Activated gamma-delta T cell (primary cell): ENCODE data around the gene RHAG.
"Not testable (repeated sequence)": the region's sequence is repeated elsewhere in the genome, so short reads cannot be mapped to it uniquely, and the experiment has no call there.

Source experiments
- DNase-seq: peaks from one replicate; lab custom pipeline; 2025; lab: John Stamatoyannopoulos, UW

RHAG gene

DNA sequence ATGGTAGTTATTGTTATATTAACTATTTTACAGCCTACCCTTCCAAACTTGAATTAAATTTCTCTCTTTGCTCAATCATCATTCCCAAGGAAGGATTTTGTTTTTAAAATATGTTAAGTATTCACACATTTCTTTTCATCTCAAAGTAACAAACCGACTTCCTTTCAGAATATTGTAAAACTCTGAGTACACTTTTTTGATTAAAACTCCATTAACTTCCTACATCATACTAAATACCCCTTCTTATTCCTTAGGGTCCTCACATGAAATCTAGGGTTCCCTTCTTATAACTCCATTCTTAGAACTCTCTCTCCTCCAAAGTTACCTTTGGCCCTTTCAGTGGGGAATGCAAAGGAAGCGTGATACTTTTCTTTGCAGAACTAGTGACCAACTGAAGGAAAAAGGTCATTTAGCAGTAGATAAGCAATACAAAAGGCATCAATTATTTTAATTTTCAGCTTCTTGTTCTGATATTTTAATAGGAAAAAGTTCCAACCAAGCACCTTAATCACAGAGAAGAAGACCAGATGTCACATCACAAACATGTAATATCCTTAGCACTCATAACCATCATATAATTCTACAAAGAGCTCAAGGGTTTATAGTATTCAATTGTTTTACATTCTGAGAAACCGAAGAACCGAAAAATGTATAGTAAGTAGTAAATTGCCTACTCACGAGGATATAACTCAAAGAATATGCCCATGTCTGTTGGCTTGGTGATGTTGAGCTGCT is 494 bp downstream of the RHAG start:
- DNase-seq: no peak

DNA sequence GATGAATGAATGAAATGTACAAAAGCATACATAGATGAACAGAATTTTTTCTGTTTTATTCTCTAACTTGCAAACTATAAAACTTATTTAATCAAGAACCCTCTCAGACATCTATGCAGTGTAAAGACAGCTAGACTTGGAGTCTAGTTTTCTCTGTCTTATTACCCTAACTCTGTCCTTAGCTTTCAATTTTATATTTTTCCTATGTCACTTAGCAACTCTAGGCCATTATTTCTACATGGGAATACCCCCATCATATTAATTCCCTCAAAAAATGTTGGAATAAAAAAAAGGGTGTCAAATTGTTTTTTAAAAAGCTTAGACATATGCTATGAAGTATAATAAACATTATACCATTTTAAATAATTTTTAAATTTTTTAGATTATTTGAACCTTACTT is 1.2 kb downstream of the RHAG start:
- no peak for DNase-seq

- DNase-seq: no peak
Observed at GRCh38 chr6:49634836-49635218, 1.8 kb downstream of the RHAG start.

GRCh38 chr6:49634092-49634835 is 2.4 kb downstream of the RHAG start:
- no peak for DNase-seq

GRCh38 chr6:49633541-49633940 is 3.1 kb downstream of the RHAG start:
- no peak for DNase-seq

- no peak for DNase-seq
Observed at GRCh38 chr6:49632727-49633126, 3.9 kb downstream of the RHAG start.

GRCh38 chr6:49629485-49630088 is 7.1 kb downstream of the RHAG start:
- not testable (repeated sequence) for DNase-seq

GRCh38 chr6:49626811-49627210 is 9.8 kb downstream of the RHAG start:
- DNase-seq: no peak

DNA sequence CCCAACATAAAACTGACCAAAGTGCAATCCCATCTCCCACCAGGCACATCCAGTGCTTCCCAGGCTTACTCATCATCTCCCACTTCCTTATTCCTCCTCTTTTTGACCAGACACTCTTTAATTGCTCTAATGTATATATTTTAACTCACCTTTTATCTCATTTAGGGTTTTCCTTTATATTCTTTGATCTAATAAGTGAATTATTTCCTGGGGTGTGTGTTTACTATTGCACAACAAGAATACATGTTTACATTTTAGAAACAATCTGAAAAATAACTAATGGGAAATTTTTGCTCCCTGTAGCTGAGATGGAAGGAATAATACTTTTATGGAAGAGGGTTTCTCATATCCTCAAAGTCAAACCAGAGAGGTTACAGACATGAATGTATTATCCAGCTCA is 18.4 kb downstream of the RHAG start:
- DNase-seq: no peak

GRCh38 chr6:49614144-49614543 is 22.5 kb downstream of the RHAG start:
- not testable (repeated sequence) for DNase-seq

DNA sequence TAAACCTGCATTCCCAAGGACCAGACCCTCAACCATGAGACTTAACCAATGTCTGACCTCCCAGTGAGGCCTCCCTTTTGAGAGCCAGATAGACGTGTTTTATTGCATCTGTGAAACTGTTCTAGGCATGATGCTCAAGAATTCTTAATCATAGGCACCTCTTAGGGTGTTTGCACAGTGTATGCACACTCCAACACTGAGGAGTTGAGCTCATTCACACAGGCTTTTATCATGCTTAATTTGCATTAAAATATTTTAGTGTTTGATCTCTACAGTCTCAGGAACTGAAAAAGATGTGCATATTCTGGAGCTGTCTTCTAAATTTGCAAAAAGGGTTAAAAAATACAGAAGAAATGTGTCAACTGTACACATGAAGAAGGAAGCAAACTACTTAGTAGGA is 27.4 kb downstream of the RHAG start:
- DNase-seq: no peak

DNA sequence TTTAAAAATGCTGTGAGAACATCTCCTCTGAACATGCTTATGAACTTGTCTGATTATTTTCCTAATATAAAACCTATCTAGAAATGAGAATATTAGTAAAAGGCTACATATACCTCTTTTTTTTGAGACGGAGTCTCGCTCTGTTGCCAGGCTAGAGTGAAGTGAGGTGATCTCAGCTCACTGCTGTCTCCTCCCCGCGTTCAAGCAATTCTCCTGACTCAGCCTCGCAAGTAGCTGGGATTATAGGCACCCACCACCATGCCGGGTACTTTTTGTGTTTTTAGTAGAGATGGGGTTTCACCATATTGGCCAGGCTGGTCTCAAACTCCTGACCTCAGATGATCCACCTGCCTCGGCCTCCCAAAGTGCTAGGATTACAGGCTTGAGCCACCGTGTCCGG is 28.4 kb downstream of the RHAG start:
- DNase-seq: not testable (repeated sequence)

DNA sequence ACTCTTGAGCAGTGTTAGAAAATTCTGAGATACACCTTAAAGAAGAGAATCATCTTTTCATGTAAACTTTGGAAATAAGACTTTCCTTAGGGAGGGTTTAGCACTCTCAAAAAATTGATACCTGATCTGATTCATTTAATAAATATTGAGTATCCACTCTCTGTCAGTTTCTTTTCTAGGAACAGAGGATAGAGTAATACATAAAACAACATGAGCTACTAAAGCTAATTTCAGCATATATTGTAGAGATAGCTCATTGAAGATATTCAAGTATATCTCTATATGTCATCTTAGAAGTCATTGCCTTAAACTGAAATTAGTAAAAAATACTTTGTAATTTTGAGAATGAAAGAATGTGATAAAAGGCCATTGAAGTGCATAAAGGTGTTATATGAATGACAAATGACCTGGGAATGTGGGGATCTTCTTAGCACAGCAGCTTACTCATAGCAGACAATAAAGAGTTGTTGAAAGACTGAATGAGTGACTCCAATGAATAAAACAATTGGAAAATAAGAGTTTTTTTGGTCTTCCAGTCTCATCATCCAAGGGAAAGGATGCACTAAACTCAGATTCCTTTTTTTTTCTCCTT is 29.2 kb downstream of the RHAG start:
- DNase-seq: no peak

DNA sequence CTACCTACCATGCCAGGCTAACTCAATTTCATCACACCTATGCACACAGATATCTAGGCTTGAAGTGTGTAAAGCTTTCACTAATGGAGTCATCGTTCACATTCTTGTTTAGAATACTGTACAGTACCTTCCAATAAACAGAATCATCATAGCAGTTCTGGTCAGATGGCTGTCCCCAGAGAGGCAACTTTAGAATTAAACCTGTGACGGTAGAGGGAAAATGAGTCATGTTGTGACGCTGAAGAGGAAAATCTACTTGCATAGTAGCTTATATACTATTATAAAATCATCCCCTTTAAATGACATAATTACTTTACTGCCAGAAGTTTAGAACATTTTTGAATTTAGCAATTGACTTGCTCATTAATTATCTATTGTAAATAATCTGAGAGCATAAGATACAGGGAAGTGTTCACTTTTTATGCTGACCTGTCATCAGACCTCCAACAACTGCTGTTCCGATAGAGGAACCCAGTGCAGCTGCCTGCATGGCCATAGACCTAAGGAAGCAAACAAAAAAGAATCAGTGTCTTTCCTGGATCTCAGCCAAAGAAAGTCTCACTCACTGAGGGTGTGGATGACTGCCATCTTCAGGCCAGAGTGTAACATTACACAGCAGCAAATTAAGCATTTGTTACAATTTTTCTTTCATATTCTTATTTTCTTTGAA is 29.8 kb downstream of the RHAG start:
- no peak for DNase-seq

GRCh38 chr6:49604080-49604479 is 32.6 kb downstream of the RHAG start:
- DNase-seq: not testable (repeated sequence)

- not testable (repeated sequence) for DNase-seq
Observed at GRCh38 chr6:49587262-49587661, 49.4 kb downstream of the RHAG start.

- DNase-seq: no peak
Observed at GRCh38 chr6:49582529-49582928, 54.1 kb downstream of the RHAG start.

DNA sequence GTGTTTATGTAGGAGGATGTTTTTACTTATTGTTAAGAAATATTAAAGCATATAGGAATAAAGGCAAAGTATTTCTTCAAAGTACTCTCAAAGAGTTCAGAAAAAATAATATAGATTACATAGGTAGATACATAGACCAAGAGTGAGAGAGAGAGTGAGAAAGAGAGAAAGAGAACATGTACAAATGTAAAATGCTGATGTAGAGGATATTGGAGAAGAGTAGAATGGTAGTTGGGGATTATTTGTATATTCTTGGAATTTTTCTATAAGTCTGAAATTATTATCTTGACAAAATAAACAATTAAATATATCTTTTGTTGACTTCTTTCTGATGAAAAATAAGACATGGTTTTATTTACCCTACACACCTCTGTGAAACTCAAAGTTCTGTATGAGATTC is 57.0 kb downstream of the RHAG start:
- DNase-seq: no peak

DNA sequence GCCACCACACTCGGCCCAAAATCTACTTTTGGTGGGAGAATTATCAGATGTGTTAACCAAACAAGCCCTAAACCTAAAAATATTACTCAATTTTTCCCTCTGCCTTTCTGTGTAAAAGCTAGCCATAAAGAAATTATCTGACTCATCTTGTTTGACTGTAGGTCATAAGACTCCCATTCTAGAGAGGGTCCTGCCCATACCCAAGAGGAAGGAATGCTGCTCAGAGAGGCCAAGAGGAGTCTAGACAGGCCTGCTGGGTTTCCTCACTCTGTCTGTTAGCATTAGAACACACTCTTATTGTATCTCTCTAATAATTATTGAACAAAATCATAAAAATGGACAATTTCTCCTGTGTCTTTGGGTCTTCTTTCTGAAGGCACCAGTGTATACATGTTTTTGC is 60.0 kb downstream of the RHAG start:
- DNase-seq: no peak

DNA sequence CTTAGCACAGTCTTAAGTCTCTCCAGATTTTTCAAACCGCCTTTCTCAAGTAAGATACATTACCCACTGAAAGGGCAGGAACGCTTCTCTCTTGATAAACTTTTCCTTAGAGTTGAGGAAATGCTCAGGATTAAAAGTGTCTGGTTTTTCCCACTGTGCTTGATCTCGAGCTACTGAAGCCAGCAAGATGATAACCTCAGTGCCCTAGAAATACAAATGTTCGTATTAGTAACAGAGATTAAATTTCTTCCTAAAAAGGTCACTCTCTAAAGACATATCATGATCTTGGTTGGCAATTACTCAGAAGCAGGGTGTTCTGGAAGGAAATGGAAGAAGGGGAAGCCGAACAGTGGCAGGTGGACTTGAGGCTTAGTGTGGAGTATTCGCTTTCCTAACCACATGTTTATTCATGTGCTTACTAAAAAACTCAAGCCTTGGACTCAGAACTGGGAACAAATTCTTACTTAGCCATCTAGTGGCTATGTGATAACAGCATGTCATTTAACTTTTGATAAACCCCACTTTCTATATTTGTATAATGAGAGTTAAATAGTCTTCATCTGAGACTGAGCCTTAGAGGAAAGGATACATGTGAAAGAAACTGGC is 66.1 kb downstream of the RHAG start:
- DNase-seq: no peak

GRCh38 chr6:49565855-49566254 is 70.8 kb downstream of the RHAG start:
- no peak for DNase-seq

DNA sequence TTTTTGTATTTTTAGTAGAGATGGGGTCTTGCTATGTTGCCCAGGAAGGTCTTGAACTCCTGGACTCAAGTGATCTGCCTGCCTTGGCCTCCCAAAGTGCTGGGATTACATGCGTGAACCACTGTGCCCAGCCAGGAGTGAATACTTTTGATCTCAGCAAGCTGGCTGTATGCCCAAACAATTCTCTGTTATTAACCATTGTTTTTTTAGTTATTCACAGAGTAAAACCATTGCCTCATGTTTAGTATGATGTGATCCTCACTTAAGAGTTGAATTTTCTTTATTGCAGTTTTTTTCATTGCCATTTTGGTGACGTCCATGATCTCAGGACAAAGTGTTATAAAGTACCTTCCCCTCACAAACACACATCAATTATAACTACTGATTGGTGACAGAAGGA is 71.4 kb downstream of the RHAG start:
- no peak for DNase-seq
